HG02973 (cell line): Measurements from ENCODE around the gene PALLD.

Experiments used
- ATAC-seq: cut with Tn5 transposase; IDR thresholded peaks from one replicate; pipeline ENCODE4 v1.9.1; 2021; ENCODE audit warnings: moderate library complexity; ENCODE audit not compliant: unreplicated experiment

The PALLD gene

DNA sequence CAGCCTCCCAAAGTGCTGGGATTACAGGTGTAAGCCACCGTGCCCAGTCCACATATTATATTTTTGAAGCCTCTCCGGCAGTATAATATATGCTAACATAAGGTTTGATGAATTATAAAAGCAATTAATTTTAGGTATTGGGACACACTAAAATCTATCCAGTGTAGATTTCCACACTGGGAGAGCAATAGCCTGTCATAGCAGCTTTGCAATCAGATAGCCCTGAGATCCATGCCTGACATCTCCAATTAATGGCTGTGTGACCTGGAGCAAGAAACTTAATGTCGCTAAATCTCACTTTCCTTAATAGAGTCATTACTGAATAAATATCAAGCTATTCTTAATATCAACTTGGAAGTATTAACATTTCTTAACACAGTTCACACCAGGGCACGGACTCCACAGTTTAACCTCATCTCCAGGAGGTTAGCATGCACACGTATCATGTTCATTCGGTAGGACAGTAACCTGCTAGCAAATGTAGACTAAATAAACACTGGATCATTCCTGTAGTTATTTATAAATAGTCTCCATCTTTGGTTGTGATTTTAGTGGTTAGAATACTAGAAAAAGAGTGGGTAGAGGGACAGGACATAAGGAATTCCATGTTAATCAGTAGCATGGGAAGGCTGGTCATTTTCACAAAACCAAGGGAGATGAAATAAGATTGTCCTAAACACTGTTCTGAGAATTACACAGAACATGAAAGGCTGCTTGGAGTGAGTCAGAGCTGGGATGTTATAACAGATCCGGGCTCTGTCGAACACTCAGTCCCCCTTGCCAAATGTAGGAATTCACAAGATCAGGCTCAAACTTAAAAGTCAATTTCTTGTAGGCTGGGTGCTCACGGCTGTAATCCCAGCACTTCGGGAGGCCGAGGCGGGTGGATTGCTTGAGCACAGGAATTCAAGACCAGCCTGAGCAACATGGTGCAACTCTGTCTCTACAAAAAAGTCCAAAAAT is 254.7 kb downstream of the PALLD start:
- no peak for ATAC-seq

GRCh38 chr4:168755598-168756477 is 259.0 kb downstream of the PALLD start:
- no peak for ATAC-seq

- ATAC-seq: no peak
Measured at GRCh38 chr4:168757500-168757899, 260.6 kb downstream of the PALLD start.

DNA sequence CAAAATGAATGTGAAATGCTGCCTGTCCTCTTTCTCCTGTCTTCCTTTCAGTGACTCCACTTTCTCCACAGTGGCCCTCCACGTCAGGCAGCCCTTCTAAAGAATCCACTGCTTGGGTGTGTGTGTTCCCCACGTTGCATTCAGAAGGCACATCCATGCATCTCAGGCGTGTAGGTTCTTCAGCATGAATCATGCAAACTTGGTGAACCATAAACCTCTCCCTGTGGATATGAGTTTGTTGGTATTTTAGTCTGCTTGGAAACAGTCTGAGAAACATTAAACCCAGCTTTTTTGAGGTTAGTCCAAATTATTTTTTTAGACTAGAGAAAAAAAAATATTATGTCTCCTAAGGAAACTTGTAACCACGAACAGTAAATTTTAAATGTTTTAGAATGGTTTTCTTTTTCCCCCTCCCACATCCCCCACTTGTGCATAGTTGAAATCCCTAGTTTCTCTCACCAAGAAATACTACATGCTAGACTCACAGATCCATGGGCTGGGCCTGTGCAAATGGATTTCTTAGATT is 261.6 kb downstream of the PALLD start:
- no peak for ATAC-seq

- no peak for ATAC-seq
Measured at GRCh38 chr4:168759321-168759720, 262.5 kb downstream of the PALLD start.

DNA sequence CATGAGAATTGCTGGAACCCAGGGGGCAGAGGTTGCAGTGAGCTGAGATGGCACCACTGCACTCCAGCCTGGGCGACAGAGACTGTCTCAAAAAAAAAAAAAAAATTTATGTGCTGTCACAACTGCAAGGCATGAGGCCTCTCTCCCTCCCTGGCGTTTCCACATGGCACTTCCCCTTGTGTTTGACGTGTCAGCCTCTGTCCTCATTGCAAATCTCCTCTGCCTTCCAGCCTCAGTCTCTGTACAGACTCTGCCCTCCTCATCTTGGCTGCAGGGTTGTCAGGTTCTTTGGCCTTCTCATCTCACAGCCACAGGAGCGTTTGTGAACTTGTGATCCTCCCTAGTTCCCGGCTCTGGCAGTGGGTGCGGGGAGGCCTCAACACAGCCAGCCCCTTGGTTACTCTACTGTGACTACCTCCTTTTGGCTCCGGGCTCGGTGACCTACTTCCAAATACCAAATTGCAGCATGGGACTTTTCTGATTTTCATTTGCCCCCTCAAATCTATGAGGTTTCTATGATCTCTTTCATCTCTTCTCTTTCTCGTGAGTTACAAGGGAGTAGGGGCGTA is 263.2 kb downstream of the PALLD start:
- no peak for ATAC-seq

- no peak for ATAC-seq
Measured at GRCh38 chr4:168761066-168761465, 264.2 kb downstream of the PALLD start.

DNA sequence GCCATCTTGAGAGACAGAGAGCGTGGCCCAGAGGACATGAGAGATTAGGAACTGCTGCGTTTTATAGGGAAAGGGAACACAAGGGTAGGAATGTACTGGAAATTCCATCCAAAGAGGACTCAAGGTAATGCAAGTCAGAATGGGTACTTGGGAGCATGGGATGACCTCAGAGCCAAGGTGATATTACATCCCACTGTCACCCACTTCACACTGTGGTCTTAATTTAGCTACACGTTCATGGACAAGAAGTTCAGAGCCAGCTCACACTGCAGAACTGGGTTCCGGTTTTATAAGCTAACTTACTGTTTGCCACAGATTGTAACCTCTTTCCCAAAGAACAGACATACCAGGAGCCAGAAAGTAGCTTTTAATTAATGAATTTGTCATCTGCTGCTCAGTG is 268.5 kb downstream of the PALLD start:
- ATAC-seq: no peak

GRCh38 chr4:168765726-168766125 is 268.9 kb downstream of the PALLD start:
- ATAC-seq: no peak

- no peak for ATAC-seq
Measured at GRCh38 chr4:168766604-168767316, 269.9 kb downstream of the PALLD start.

DNA sequence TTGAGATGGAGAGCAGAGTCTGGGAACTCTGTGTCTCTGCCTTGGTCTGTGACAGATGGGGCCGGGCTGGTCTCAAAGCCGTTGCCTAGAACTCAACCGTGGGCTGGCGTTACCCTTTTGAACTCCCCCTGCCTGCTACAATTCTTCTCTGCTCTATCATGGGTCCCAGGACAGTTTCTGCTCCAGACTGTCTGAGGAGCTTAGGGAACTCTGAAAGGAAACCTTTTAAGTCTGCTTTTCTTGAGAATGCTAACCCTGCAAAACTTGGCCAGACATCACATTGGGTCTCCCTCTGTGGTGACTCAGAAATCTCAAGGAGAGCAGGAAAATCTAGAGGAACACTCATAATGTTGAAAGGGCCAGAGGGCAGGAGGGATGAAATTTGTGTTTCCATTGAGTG is 272.6 kb downstream of the PALLD start:
- ATAC-seq: no peak

- no peak for ATAC-seq
Measured at GRCh38 chr4:168769837-168770236, 273.0 kb downstream of the PALLD start.

DNA sequence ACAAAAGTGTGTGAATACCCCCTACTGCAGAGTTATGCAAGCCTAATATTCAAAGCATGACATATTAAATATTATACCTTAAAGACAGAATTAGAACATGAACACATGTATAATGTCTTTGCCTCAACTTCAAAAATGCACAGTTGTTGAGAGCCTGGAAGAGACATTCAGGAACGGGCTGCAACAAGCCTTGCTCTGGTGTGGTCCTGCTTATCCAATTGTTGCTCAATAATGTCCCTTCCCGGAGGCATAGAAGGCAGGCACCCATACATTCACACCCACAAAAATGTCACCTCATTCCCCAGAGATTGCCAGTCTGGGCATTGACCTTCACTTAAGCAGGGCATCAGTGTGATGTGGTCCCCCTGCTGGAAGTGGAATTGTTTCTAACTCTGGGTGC is 274.4 kb downstream of the PALLD start:
- no peak for ATAC-seq

- ATAC-seq: no peak
Measured at GRCh38 chr4:168773388-168774195, 276.7 kb downstream of the PALLD start.

- no peak for ATAC-seq
Measured at GRCh38 chr4:168776382-168776781, 279.5 kb downstream of the PALLD start.

- ATAC-seq: no peak
Measured at GRCh38 chr4:168777277-168777965, 280.6 kb downstream of the PALLD start.

DNA sequence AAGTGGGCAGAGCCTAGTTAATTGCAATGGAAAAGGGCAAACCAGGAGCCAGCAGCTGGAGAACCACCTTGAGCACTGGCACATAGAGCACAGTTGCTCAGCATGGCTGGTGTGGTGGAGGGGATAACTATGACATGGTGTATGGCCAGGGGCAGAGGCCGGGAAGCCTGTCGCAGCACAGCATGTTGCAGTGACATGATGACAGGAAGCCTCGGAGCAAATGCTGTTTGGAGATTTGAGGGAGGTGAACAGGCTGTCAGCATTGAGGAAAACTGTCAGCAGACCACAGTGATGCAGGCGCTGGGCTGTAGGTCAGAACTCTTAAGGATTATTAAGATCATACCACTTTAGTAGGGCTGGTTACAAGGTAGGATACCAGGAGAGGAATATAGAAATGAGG is 284.5 kb downstream of the PALLD start:
- ATAC-seq: no peak

DNA sequence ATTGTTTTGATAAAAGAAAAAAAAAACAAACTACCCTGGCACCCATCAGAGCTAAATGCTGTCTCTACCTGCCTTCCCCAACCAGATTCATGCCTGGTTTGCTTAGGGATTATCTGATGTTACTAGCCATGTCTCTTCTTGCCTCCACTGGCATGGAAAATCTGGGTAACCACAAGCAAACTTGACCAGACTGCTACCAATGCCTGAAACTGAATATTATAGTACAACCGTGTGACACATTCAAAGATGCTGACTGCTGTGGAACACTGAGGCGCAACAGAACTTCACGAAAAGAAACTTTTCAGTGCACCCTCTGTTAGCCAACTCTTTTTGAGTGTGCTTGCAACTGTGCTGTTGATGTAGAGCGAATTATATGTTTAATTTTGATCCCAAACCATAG is 285.1 kb downstream of the PALLD start:
- ATAC-seq: no peak

DNA sequence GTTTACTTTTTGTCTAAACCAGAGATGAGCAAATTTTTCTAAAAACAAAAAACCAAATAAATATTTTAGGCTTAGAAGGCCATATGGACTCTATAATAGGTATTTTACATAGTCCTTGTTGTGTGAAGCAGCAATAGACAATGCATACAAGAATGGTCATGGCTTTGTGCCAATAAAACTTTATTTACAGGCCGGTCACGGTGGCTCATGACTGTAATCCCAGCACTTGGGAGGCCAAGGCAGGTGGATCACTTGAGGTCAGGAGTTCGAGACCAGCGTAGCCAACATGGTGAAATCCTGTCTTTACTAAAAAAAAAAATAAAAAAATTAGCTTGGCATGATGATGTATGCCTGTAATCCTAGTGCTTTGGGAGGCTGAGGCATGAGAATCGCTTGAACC is 285.6 kb downstream of the PALLD start:
- no peak for ATAC-seq
